K562 (cell line): Measurements from ENCODE around the gene ARL2. TPM values are rescaled to one million over a fixed set of nuclear protein-coding genes. Genes with fewer than 3 reads are reported as not detected.

Source experiments
- BRF2 ChIP-seq: IDR thresholded peaks from 3 replicates; pipeline ENCODE4 v1.6.1; 2011; ENCODE audit warnings: borderline replicate concordance, mild to moderate bottlenecking; ENCODE audit not compliant: insufficient read length, insufficient read depth
- CTBP1 ChIP-seq: fragments of 450-650 bp; IDR thresholded peaks from 2 replicates; pipeline ENCODE4 v1.6.1; 2016; ENCODE audit warnings: borderline replicate concordance
- CTCF ChIP-seq, 3 experiments: IDR thresholded peaks in 2 of 3; conservative IDR thresholded peaks in 1 of 3; 2 replicates each; pipeline ENCODE4 v1.5.1; 2011 to 2012; ENCODE audit warnings: low read length in 3 of 3, mild to moderate bottlenecking in 3 of 3, control low read depth in 2 of 3, improper control_type of control experiment in 1 of 3, inconsistent platforms in 1 of 3, low read depth in 1 of 3, mixed read lengths in 1 of 3, moderate library complexity in 1 of 3; ENCODE audit not compliant: insufficient read depth in 2 of 3
- DMBX1 ChIP-seq: fragments of 250-450 bp; sonication (Bioruptor Pico); IDR thresholded peaks from 2 replicates; pipeline ENCODE4 v1.8.0; 2022; ENCODE audit warnings: inconsistent platforms, mild to moderate bottlenecking, moderate library complexity, borderline replicate concordance
- E2F3 ChIP-seq: fragments of 250-450 bp; sonication (Bioruptor Pico); IDR thresholded peaks from 2 replicates; pipeline ENCODE4 v1.4.0; 2020; ENCODE audit warnings: mild to moderate bottlenecking
- FOXJ2 ChIP-seq: fragments of 200-800 bp; sonication (Bioruptor generic); IDR thresholded peaks from 2 replicates; pipeline ENCODE4 v1.6.1; 2016; ENCODE audit warnings: missing genetic modification characterization, missing compliant biosample characterization
- KAT8 ChIP-seq: fragments of 450-650 bp; IDR thresholded peaks from 2 replicates; pipeline ENCODE4 v1.6.1; 2016; ENCODE audit warnings: low read depth, mild to moderate bottlenecking
- MTF1 ChIP-seq: fragments of 250-450 bp; sonication (Bioruptor Pico); IDR thresholded peaks from 2 replicates; pipeline ENCODE4 v1.9.0; 2021; ENCODE audit warnings: moderate library complexity, mild to moderate bottlenecking, inconsistent platforms, borderline replicate concordance
- NFYB ChIP-seq: IDR thresholded peaks from 2 replicates; pipeline ENCODE4 v1.6.1; 2011; ENCODE audit warnings: mild to moderate bottlenecking, moderate library complexity; ENCODE audit not compliant: insufficient read length; ENCODE audit errors: extremely low read depth
- NR2C1 ChIP-seq, 2 experiments: fragments of 450-650 bp; IDR thresholded peaks; 2 replicates each; pipeline ENCODE4 v1.6.1; 2017; ENCODE audit warnings: mild to moderate bottlenecking in 2 of 2, antibody characterized with exemption in 1 of 2, inconsistent platforms in 1 of 2, missing compliant biosample characterization in 1 of 2, missing genetic modification characterization in 1 of 2
- PPARD ChIP-seq: fragments of 250-450 bp; sonication (Bioruptor Pico); IDR thresholded peaks from 2 replicates; pipeline ENCODE4 v1.8.0; 2022; ENCODE audit warnings: inconsistent platforms, mild to moderate bottlenecking, moderate library complexity
- TFE3 ChIP-seq: fragments of 450-650 bp; formaldehyde crosslinking; IDR thresholded peaks from 2 replicates; pipeline ENCODE4 v1.4.0; 2020; ENCODE audit warnings: mild to moderate bottlenecking, mixed read lengths
- TSC22D4 ChIP-seq: fragments of 450-650 bp; IDR thresholded peaks from 2 replicates; pipeline ENCODE4 v1.6.1; 2016; ENCODE audit warnings: missing genetic modification characterization, missing biosample characterization, control low read depth
- ZBTB26 ChIP-seq: fragments of 450-650 bp; formaldehyde crosslinking; IDR thresholded peaks from 2 replicates; pipeline ENCODE4 v1.4.0; 2022; ENCODE audit warnings: missing genetic modification characterization
- ZKSCAN3 ChIP-seq: fragments of 250-450 bp; sonication (Bioruptor Pico); IDR thresholded peaks from 2 replicates; pipeline ENCODE4 v1.4.0; 2020
- ZNF263 ChIP-seq: sonication (generic); formaldehyde crosslinking; IDR thresholded peaks from 2 replicates; pipeline ENCODE4 v1.8.0; 2022; ENCODE audit warnings: mild to moderate bottlenecking, missing genetic modification reagents, borderline replicate concordance
- ZNF518B ChIP-seq: fragments of 250-450 bp; sonication (Bioruptor Pico); IDR thresholded peaks from 2 replicates; pipeline ENCODE4 v1.5.0; 2021; ENCODE audit warnings: mild to moderate bottlenecking, moderate library complexity
- polyA plus RNA-seq, 8 experiments: library from polyadenylated mRNA; depleted of rRNA in 4 of 8; stranded (reverse) in 5 of 8; unstranded in 3 of 8; fragments of >200 nt; fragmentation: Nextera tagmentation in 2 of 8; fragmentation: Illumina TruSeq in 1 of 8; extraction: Ambion mirVana in 2 of 8; extraction: Trizol in 1 of 8; gene quantifications; 2 replicates each; pipeline versions ENCODE4 v1.2.1 to v1.2.3, GENCODE V29; 2011 to 2014; ENCODE audit warnings: inconsistent platforms in 1 of 8, missing spikeins in 1 of 8
- total RNA-seq, 7 experiments: library from RNA; depleted of rRNA in 6 of 7; stranded (reverse); fragments of >200 nt in 6 of 7; fragmentation: Illumina TruSeq in 2 of 7; extraction: Trizol in 2 of 7; gene quantifications; 2 replicates each; pipeline versions ENCODE4 v1.2.1 to v1.2.3, GENCODE V29; 2011 to 2021; ENCODE audit warnings: low replicate concordance in 1 of 7

Gene ARL2
- total and polyA plus RNA-seq, 9 of the 15 experiments (the other 6 are each of a cell fraction or from before 2014, with no cell fraction given): 5.7 to 154 (median 92.2) TPM

- TF ChIP-seq CTBP1 (no peak), NFYB (no peak), KAT8 (no peak), ZBTB26 (CRISPR knock-in tag) (no peak), DMBX1 (CRISPR knock-in tag) (no peak), TFE3 (CRISPR knock-in tag) (peak; percentile 93), TSC22D4 (tag) (no peak), NR2C1 (IDR thresholded peaks at IDR 0.05) (no peak), NR2C1 (tag; IDR thresholded peaks at IDR 0.05) (peak; percentile 34; the same call in 1 of the 2 replicates), ZNF263 (0 out of 2 replicates have a peak, but pooled peaks have one; percentile 37), PPARD (CRISPR knock-in tag) (no peak), ZNF518B (CRISPR knock-in tag) (no peak), ZKSCAN3 (CRISPR knock-in tag) (no peak), CTCF (IDR thresholded peaks at IDR 0.05 in 2 of 3, conservative IDR thresholded peaks at IDR 0.05 in 1 of 3; ENCODE audit: insufficient read depth in 2 of 3, low read depth in 1 of 3, low read length in 3 of 3) (no peak), FOXJ2 (tag) (no peak), BRF2 (no peak), E2F3 (CRISPR knock-in tag) (peak; percentile 71; the same call in 1 of the 2 replicates), MTF1 (CRISPR knock-in tag) (no peak)
These were observed 46.2 kb downstream of the ARL2 start (continued) for GRCh38 chr11:65059959-65060824.
